K562 (cell line): ENCODE measurements around the gene UBE2I. TPM values are rescaled to one million over a fixed set of nuclear protein-coding genes. Genes with fewer than 3 reads are reported as not detected.

Experiments used
- ATAC-seq: fragments of 200-7000 bp; cut with Tn5 transposase; 3 replicates; pipeline ENCODE4 v1.9.1; 2020; ENCODE audit warnings: moderate library complexity
- BruUV-seq: library from RNA; stranded (reverse); fragments of 400-500 nt; replicated peaks from 2 replicates; lab custom pipeline; 2021; lab: Mats Ljungman, UMichigan
- CTCF ChIA-PET: fragments of 300-600 bp; formaldehyde crosslinking; extraction: SDS; loops from one replicate; lab custom pipeline; 2021; ENCODE audit warnings: low intra/inter-chr PET ratio; lab: Yijun Ruan, JAX
- POLR2A ChIA-PET: fragments of 300-600, 350-650 bp; sonication (Branson Sonifier 250); formaldehyde crosslinking; extraction: SDS; loops from one replicate; lab custom pipeline; 2021; ENCODE audit warnings: antibody characterized with exemption, inconsistent platforms; lab: Yijun Ruan, JAX
- DNase-seq, 4 experiments: peaks; one replicate each; pipeline versions ENCODE4 v3.0.0 to v3.0.0-alpha.2; 2011 to 2018; ENCODE audit warnings: low spot score in 3 of 4, mixed read lengths in 3 of 4; ENCODE audit errors: extremely low read depth in 1 of 4
- FAIRE-seq: peaks from 2 replicates; lab custom pipeline; 2011; peaks lifted over from hg19 to GRCh38; lab: Jason Lieb, UNC
- H2AFZ ChIP-seq: 2 replicates; pipeline ENCODE4 v1.6.0; 2011; ENCODE audit warnings: low read depth, low read length, control low read depth, inconsistent platforms
- H3K27ac ChIP-seq: fragments of 200-600 bp; 3 replicates; pipeline ENCODE4 v1.8.0; 2011; ENCODE audit warnings: low read depth, mild to moderate bottlenecking, control low read depth, inconsistent platforms, low read length, moderate library complexity, mixed read lengths; ENCODE audit errors: extremely low read depth
- H3K27me3 ChIP-seq, 2 experiments: fragments of 300-600 bp in 1 of 2; 2 replicates in 1 of 2; 3 replicates in 1 of 2; pipeline versions ENCODE4 v1.6.0 to v1.8.0; 2011; ENCODE audit warnings: inconsistent platforms in 2 of 2, low read length in 2 of 2, mild to moderate bottlenecking in 1 of 2, mixed read lengths in 1 of 2, moderate library complexity in 1 of 2; ENCODE audit not compliant: control insufficient read depth in 2 of 2, insufficient read depth in 2 of 2
- H3K36me3 ChIP-seq: fragments of 300-600 bp; 3 replicates; pipeline ENCODE4 v1.8.0; 2011; ENCODE audit warnings: mild to moderate bottlenecking, low read length, inconsistent platforms; ENCODE audit not compliant: control insufficient read depth, insufficient read depth
- H3K4me1 ChIP-seq, 2 experiments: fragments of 200-600 bp in 1 of 2; replicated peaks in 1 of 2; 2 replicates in 1 of 2; 3 replicates in 1 of 2; pipeline versions ENCODE4 v1.5.1 to v1.8.0; 2011; ENCODE audit warnings: inconsistent platforms in 2 of 2, low read length in 2 of 2, mild to moderate bottlenecking in 1 of 2, mixed read lengths in 1 of 2, moderate library complexity in 1 of 2; ENCODE audit not compliant: control insufficient read depth in 2 of 2, insufficient read depth in 2 of 2
- H3K4me2 ChIP-seq: 2 replicates; pipeline ENCODE4 v1.6.1; 2011; ENCODE audit warnings: low read length, control low read depth, inconsistent platforms, mixed read lengths; ENCODE audit not compliant: insufficient read depth
- H3K4me3 ChIP-seq: fragments of 200-600 bp; sonication (generic), shearing (Covaris generic); 2 replicates; pipeline ENCODE4 v1.5.1; 2016; ENCODE audit warnings: control low read depth, inconsistent platforms
- H3K79me2 ChIP-seq: fragments of 200-600 bp; 3 replicates; pipeline ENCODE4 v1.8.0; 2011; ENCODE audit warnings: low read length, inconsistent platforms; ENCODE audit not compliant: control insufficient read depth, insufficient read depth
- H3K9ac ChIP-seq, 2 experiments: 2 replicates each; pipeline versions ENCODE4 v1.6.0 to v1.6.1; 2011; ENCODE audit warnings: low read depth in 2 of 2, low read length in 2 of 2, control low read depth in 1 of 2, inconsistent platforms in 1 of 2, mild to moderate bottlenecking in 1 of 2, mixed read lengths in 1 of 2; ENCODE audit not compliant: insufficient read depth in 1 of 2
- H3K9me1 ChIP-seq: one replicate; pipeline ENCODE4 v1.6.0; 2011; ENCODE audit warnings: inconsistent platforms, mild to moderate bottlenecking, low read length, moderate library complexity; ENCODE audit not compliant: control insufficient read depth, insufficient read depth
- H3K9me3 ChIP-seq: replicated peaks from 2 replicates; pipeline ENCODE4 v1.5.1; 2011; ENCODE audit warnings: low read depth, low read length, inconsistent platforms; ENCODE audit not compliant: control insufficient read depth, insufficient read depth
- H4K20me1 ChIP-seq: replicated peaks from 2 replicates; pipeline ENCODE4 v1.6.1; 2011; ENCODE audit warnings: low read length, inconsistent platforms, mixed read lengths; ENCODE audit not compliant: control insufficient read depth, insufficient read depth
- ADNP ChIP-seq: fragments of 200-800 bp; sonication (Bioruptor generic); IDR thresholded peaks from 2 replicates; pipeline ENCODE4 v1.6.1; 2016; ENCODE audit warnings: missing genetic modification characterization, missing compliant biosample characterization
- E2F1 ChIP-seq: sonication (generic); formaldehyde crosslinking; IDR thresholded peaks from 2 replicates; pipeline ENCODE4 v1.8.1; 2023; ENCODE audit warnings: mild to moderate bottlenecking, missing genetic modification reagents, moderate library complexity
- ELF1 ChIP-seq: fragments of 200-800 bp; sonication (Bioruptor generic); IDR thresholded peaks from 2 replicates; pipeline ENCODE4 v1.6.1; 2016; ENCODE audit warnings: missing genetic modification characterization, missing compliant biosample characterization
- FOXP1 ChIP-seq: sonication (generic); formaldehyde crosslinking; IDR thresholded peaks from 2 replicates; pipeline ENCODE4 v1.8.0; 2022; ENCODE audit warnings: mild to moderate bottlenecking, missing genetic modification reagents
- L3MBTL2 ChIP-seq: fragments of 450-650 bp; IDR thresholded peaks from 2 replicates; pipeline ENCODE4 v1.6.1; 2016; ENCODE audit warnings: mild to moderate bottlenecking, moderate library complexity
- MNT ChIP-seq, 2 experiments: fragments of 450-650 bp; conservative IDR thresholded peaks; 2 replicates each; pipeline ENCODE4 v1.6.1; 2017; ENCODE audit warnings: mild to moderate bottlenecking in 2 of 2, moderate library complexity in 2 of 2
- PRPF4 ChIP-seq: fragments of 200-400 bp; formaldehyde crosslinking; IDR thresholded peaks from one replicate; pipeline ENCODE4 v1.6.1; 2017; ENCODE audit warnings: low read length, low read depth, mild to moderate bottlenecking; ENCODE audit not compliant: insufficient read depth, poor library complexity, severe bottlenecking
- RBM39 ChIP-seq: fragments of 200-400 bp; formaldehyde crosslinking; optimal IDR thresholded peaks from 2 replicates; pipeline ENCODE3; 2018; ENCODE audit warnings: low read depth, low read length
- SIX5 ChIP-seq, 2 experiments: IDR thresholded peaks; 2 replicates each; pipeline ENCODE4 v1.6.1; 2011; ENCODE audit warnings: low read length in 2 of 2, borderline replicate concordance in 1 of 2, low read depth in 1 of 2, mild to moderate bottlenecking in 1 of 2, moderate library complexity in 1 of 2; ENCODE audit not compliant: insufficient read depth in 1 of 2
- SMAD2 ChIP-seq: fragments of 150-350 bp; IDR thresholded peaks from 2 replicates; pipeline ENCODE4 v1.6.1; 2014; ENCODE audit warnings: low read depth, mild to moderate bottlenecking, low read length
- SP2 ChIP-seq: IDR thresholded peaks from 2 replicates; pipeline ENCODE4 v1.6.1; 2011; ENCODE audit warnings: mild to moderate bottlenecking, low read depth, low read length, moderate library complexity; ENCODE audit not compliant: poor library complexity, severe bottlenecking; ENCODE audit errors: extremely low read depth
- ZBTB9 ChIP-seq: fragments of 450-650 bp; formaldehyde crosslinking; IDR thresholded peaks from 2 replicates; pipeline ENCODE4 v1.4.0; 2020; ENCODE audit warnings: mild to moderate bottlenecking, moderate library complexity
- ZNF699 ChIP-seq: fragments of 250-450 bp; sonication (Bioruptor Pico); IDR thresholded peaks from 2 replicates; pipeline ENCODE4 v1.8.0; 2021; ENCODE audit warnings: mild to moderate bottlenecking, moderate library complexity; ENCODE audit not compliant: insufficient replicate concordance
- ZNF830 ChIP-seq: fragments of 250-450 bp; sonication (Bioruptor Pico); IDR thresholded peaks from 2 replicates; pipeline ENCODE4 v1.5.0; 2021; ENCODE audit warnings: mild to moderate bottlenecking
- WGBS: fragments of 100-300 bp; shearing (Covaris generic); methylation state at CpG from one replicate; pipeline ENCODE4 v1.1.6; 2016; ENCODE audit warnings: low coverage, mixed read lengths; ENCODE audit not compliant: insufficient coverage; ENCODE audit errors: missing lambda C conversion rate; 5-methylcytosine and 5-hydroxymethylcytosine counted together
- in situ Hi-C: fragments of 300-500 bp; cut with MboI; formaldehyde crosslinking; loops from 4 replicates; pipeline ENCODE4 v1.15.0; 2018; ENCODE audit warnings: inconsistent platforms, mixed read lengths
- intact Hi-C: fragments of 100-400 bp; cut with micrococcal nuclease; formaldehyde crosslinking; loops from 2 replicates; pipeline ENCODE4 v1.14.2; 2022
- polyA plus RNA-seq, 8 experiments: library from polyadenylated mRNA; depleted of rRNA in 4 of 8; stranded (reverse) in 5 of 8; unstranded in 3 of 8; fragments of >200 nt; fragmentation: Nextera tagmentation in 2 of 8; fragmentation: Illumina TruSeq in 1 of 8; extraction: Ambion mirVana in 2 of 8; extraction: Trizol in 1 of 8; gene quantifications; 2 replicates each; pipeline versions ENCODE4 v1.2.1 to v1.2.3, GENCODE V29; 2011 to 2014; ENCODE audit warnings: inconsistent platforms in 1 of 8, missing spikeins in 1 of 8
- total RNA-seq, 7 experiments: library from RNA; depleted of rRNA in 6 of 7; stranded (reverse); fragments of >200 nt in 6 of 7; fragmentation: Illumina TruSeq in 2 of 7; extraction: Trizol in 2 of 7; gene quantifications; 2 replicates each; pipeline versions ENCODE4 v1.2.1 to v1.2.3, GENCODE V29; 2011 to 2021; ENCODE audit warnings: low replicate concordance in 1 of 7
- TF ChIP-seq, protein P1 (sequence below): sonication (generic); formaldehyde crosslinking; IDR thresholded peaks from 2 replicates; pipeline ENCODE4 v1.8.0; 2022; ENCODE audit warnings: missing genetic modification reagents, mild to moderate bottlenecking, moderate library complexity, borderline replicate concordance

Gene UBE2I
- total and polyA plus RNA-seq, 9 of the 15 experiments (the other 6 are each of a cell fraction or from before 2014, with no cell fraction given): 36.6 to 254 (median 104) TPM

DNA sequence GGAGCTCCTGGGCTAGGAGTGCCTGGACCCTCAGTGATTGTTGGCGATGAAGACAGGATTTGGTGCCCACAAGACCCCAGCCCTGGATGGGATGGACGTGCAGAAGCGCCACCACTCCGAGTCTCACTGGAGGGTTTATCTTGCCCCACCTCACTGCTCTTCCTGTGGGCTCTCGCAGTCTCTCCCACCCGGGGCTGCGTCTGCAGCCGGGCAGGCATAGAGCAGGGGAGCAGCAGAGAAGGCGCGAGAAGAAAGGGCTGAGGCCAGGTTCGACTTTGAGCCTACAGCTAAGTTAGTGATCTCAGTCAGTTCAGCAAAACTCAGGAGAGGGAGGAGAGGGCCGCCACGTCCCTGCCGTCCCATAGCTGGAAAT is 6.6 kb downstream of the UBE2I start:
- Histone ChIP-seq H3K9me3 (no peaks in the 10 kb centered on the region), H2AFZ (no peak overlapping the region), H3K4me3 (no peak overlapping the region), H3K9me1 (peaks cover 16% of the 10 kb centered on the region), H3K4me1 (peaks cover 7 to 37% of the 10 kb centered on the region in 2 experiments), H4K20me1 (peaks cover 39% of the 10 kb centered on the region), H3K36me3 (peaks cover 99% of the 10 kb centered on the region), H3K27ac (no peak overlapping the region), H3K79me2 (peaks cover 52% of the 10 kb centered on the region), H3K9ac (peak overlapping the region in 1 of 2 experiments; percentile 58; a peak in 1 of 4 replicates), H3K4me2 (no peak overlapping the region), H3K27me3 (no peaks in the 10 kb centered on the region)
- intact Hi-C loops: no loop called here
- POLR2A ChIA-PET: interaction anchor here (0.7 to 2.4 kb wide), 6 partner anchors 9 to 36 kb away, joined by 3 to 15 read pairs (median 6); no protein-coding TSS in a partner anchor
- DNase-seq (no peak), ATAC-seq (no peak), FAIRE-seq (no peak)
- WGBS: 99% methylated on average over 13 of the region's 14 CpGs
- TF ChIP-seq ADNP (no peak), SIX5 (IDR thresholded peaks at IDR 0.05; ENCODE audit: borderline replicate concordance in 1 of 2, insufficient read depth in 1 of 2, low read depth in 1 of 2, low read length in 2 of 2) (no peak), FOXP1 (CRISPR knock-in tag) (no peak), RBM39 (no peak), ZBTB9 (no peak), L3MBTL2 (no peak), SP2 (no peak), ZNF699 (CRISPR knock-in tag) (no peak), MNT (conservative IDR thresholded peaks at IDR 0.05) (no peak), ZNF830 (CRISPR knock-in tag) (no peak), ELF1 (no peak), PRPF4 (no peak), E2F1 (CRISPR knock-in tag) (no peak), SMAD2 (no peak)
- TF ChIP-seq, protein P1, sequence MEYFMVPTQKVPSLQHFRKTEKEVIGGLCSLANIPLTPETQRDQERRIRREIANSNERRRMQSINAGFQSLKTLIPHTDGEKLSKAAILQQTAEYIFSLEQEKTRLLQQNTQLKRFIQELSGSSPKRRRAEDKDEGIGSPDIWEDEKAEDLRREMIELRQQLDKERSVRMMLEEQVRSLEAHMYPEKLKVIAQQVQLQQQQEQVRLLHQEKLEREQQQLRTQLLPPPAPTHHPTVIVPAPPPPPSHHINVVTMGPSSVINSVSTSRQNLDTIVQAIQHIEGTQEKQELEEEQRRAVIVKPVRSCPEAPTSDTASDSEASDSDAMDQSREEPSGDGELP (CRISPR knock-in tag): no peak
- CTCF ChIA-PET: no interaction called here
- in situ Hi-C loops: no loop called here
- no TSS peak for BruUV-seq
